ENCODE data around the gene IL17RA.

Gene IL17RA

DNA sequence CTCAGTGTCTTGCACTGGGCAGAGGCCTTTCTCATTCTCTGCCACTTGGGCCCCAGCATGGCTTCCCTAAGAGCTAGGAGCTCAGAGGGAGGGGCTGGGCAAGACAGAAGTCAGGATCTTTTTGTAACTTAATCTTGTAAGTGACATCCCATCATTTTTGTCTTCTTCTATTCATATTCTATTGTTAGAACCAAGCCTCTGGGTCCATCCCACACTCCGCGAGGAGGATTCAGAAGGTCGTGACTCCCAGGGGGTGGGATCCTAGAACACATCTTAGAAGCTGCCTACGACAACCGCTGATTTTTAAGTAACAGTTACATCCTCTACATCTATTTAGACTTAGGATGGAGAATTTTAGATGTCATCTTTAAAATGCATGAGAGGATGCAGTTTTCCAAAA lies 1.5 kb upstream of the IL17RA start:
- DNase-seq (ENCODE audit: low read depth): no peak

DNA sequence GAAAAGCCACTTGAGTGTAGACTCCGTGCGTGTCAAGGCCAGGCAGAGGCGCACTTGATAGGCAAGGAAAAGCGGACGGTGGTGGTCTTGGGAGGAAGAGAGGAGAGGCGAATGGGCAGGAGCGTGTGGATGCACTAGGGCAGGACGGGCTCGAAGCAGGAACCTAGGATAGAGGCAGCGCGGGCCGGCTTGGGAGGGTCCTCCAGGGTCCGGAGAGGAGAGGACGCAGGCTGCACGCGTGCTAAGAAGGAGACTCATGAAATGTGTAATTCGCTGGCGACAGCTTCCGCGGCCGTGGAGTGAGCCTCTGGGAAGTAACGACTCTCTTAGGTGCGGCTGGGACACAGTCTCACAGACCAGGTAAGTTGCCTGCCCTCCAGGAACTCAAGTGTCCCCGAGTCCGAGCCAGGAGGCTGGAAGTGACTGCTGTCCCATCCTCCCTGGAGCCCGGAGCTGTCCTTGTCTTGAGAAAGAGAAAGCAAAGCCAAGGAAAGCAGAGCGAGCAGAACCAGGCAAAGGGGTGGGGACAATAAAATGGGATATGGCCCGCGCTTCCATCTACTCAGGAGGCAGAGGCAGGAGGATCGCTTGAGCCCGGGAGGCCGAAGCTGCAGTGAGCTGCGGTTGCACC lies 874 bp upstream of the IL17RA start:
- DNase-seq (ENCODE audit: low read depth): no peak

DNA sequence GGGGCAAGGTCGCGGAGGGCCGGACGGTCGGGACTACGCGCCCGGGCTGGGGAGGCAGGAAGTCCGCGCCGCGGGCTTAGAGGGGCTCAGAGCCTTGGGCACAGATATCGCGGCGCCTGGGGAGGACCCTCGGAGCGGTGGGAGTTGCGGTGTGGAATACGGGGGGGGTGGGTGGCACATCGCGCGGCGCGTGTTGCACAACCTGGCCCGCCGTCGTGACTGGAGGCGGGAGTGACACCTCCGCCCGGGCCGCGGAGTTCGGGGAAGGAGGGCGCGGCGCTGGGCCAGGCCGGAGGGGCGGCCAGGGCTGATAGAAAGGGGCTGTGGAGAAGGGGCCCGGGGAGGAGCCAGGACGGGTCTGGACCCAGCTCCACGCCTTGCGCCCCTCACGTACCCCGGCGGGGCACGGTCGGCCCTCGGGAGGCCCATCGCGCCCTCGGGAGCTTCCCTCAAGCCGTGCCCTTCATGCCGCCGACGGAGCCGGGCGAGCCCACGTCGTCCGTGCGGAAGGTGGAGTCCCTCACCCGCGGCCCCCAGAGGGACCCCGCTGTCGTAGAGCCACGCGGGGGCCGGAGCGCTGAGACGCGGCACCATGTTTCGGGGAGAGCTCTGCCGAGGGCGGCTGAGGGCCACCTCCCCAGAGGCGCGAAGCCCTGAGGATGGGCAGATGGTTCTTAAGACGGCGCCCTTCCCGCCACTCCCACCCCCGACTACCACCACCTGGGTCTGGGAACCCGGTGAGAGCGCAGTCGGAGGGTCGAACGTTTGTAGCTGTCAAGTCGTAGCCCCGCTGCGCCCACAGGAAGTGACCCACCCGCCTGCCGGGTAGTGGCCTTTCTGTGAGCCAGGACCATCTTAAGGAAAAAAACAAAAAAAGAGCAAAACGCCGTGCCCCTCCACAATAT lies 729 bp downstream of the IL17RA start:
- no peak for DNase-seq (ENCODE audit: low read depth)

DNA sequence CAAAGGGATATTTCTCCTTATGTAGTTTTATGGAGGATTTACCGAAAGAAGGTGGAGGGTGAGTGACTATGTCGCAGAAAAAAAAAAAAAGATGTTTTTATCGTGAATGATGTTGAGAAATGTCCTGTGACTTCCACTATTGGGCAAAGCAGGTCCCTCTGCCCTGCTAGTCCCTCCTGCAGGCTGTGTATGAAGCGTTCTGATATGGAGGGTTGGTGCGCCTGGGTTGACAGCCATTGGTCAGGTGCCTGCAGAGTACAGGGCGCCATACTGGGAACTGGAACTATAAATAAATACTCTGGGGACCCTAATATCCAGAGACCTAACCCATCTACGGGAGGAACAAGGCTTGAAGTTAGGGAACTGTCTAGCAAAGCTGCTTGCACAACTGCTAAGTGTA lies 1.5 kb downstream of the IL17RA start:
- DNase-seq (ENCODE audit: low read depth): no peak

DNA sequence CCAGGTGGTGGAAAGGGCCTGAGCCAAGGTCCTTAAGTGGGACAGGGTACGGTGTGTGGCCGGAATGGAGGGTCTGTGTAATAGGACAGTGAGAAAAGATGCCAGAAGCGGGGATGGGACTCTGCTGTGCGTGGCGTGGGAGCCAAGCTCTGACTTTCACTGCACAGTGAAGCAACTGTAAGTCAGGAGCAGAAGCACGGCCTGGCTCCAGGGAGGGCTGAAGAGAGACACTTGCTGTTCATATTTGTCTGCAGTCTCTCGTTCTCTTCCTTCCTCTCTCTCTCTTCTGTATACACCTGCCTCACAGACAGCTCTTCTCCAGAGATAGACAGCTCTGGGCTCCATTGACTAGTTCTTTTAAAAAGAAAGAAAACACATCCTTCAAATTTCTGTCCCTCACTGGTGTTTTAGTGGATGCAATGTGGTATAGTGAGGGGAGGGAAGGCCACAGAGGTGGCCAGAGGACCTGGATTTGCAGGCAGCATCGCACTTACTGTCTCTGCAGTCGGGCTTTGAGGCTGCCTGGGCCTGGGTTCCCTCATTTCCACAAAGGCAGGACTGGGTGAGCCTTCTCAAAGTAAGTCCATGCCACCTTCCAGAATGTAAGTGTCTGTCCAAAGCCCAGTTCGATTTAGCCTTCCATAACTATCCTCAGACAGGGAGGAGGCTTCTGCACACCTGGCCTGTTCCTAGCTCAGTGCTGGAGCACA lies 2.1 kb downstream of the IL17RA start:
- DNase-seq (ENCODE audit: low read depth): no peak

DNA sequence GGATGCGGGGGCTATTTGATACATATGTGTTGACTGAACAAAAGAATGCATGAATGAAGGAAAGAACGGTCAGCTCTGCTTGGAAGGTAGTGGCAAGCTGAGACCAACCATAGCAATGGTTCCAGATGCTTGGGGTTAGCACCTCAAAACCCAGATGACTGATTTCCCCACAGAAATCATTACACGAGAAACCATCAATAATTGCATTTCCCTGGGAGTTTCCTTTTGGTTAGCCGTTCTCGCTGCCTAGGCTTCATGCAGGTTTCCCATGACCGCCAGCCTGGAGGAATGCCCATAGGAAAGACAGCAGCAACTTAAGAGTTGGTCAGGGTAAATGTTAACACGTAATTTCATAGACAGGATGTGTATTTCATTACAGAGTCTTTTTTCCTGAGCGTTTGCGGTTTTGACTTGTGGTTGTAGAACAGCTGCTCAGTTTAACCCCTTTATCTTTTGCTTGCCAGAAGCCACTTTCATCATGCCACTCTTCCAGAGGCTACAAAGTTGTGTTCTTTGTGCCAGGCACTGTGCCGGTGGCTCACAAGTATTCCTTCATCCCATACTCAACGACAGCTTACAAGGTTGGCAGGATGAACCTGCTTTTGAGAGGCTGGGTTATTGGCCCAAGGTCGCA lies 2.8 kb downstream of the IL17RA start:
- DNase-seq (ENCODE audit: low read depth): no peak

DNA sequence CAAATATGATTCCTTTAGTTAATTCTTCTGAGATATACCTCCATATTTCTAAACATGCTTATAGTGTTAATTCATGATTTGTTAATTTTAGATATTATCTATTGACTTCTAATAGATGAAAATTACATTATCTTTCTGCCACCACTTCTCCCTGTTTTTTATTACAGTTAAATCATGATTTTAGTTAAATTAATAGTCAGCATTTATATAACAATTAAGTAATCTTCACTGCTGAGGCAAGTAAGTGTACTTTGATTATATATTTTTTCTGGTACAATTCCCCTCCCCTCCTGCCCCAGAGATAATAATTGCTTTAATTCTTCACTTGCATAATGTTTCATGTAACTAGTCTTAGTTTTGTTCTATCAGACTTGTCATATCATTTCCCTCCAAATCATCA lies 5.8 kb downstream of the IL17RA start:
- no peak for DNase-seq (ENCODE audit: low read depth)

DNA sequence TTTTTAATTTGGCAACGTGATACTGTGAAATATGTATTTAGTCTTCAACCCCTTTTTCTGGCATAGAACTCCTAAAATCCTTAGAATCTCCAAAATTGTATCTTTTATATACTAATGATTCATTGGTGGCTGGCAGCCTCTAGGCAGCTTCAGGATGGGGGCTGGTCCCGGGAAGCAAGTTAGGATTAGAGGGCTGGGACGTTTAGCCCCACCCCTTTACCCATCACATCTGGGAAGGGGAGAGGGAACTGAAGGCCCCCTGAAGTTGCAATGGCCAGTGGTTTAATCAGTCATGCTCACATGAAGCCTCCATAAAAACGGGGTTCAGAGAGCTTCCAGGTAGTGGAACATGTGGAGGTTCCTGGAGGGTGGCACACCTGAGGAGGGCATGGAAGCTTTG lies 7.1 kb downstream of the IL17RA start:
- DNase-seq (ENCODE audit: low read depth): no peak

DNA sequence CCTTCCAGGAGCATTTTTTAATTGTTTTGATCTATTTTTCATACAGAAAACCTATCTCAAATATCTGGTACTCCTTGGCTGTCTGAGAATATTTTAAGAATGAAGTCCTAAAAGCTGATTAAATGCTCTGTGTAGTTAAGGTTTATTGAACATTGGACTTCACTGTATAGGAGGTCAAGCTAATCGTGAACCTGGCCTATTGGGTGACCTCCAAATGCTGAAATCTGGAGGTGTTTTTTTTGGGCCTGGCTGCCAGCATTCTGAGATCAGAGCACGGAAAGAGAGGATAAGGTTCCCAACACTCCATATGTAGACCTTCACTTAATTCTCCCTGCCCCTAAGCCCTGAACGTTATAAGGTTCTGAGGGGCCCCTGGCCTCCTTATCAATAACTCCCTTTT lies 8.3 kb downstream of the IL17RA start:
- no peak for DNase-seq (ENCODE audit: low read depth)

DNA sequence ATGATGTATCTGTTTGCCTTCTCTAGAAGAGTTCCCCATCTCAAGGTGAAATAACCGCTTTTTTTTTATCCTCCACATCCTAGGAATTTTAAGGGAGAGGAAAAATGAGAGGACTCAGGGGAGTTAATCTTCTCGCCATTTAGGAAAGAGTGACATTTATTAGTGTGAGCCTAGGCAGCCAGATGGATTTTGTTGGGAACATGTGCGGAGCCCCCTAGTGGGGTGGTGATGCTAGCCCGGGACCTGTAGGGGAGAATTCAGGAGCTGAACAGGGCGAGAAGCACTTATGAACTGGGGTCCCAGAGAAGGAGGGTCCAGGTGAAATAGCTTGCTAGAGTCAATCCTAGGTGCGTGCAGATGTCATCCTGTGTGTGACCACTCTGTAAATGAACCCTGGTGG lies 10.7 kb downstream of the IL17RA start:
- DNase-seq (ENCODE audit: low read depth): no peak

DNA sequence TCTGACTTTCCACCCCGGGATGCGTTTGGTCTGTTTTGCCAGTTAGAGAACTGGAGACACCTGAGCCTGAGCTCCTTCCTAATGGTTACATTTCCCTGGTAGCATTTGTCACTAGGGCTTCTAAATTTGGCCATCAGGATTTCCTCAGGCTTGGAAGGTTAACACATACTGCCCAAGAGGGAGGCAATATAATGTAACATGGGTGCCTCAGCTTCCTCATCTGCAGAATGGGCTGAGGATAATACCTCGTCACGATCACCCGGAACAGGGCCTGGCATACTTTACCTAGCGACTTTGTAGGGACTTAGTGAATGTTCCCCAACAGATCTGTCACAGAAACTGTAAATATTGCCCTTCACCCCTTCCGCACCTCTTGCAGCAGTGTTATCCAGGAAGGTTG lies 11.3 kb downstream of the IL17RA start:
- no peak for DNase-seq (ENCODE audit: low read depth)

DNA sequence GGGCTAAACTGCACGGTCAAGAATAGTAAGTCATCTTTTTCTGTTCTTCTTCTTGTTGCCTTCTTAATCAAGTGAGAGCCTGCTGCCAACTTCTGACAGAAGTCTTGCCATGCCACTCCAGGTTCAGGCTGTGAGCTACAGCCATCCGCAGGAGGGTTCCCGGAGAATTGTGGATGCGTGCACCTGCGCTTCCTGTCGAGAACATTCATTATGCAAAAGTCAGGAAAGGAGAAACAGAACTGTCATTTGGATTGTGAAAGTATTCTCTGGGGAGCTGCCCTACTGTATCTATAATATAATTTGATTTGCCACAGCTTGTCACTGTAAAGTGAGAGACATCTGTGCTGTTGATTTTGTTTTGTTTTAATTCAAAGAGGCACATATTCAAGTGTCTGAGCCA lies 12.3 kb downstream of the IL17RA start:
- no peak for DNase-seq (ENCODE audit: low read depth)

DNA sequence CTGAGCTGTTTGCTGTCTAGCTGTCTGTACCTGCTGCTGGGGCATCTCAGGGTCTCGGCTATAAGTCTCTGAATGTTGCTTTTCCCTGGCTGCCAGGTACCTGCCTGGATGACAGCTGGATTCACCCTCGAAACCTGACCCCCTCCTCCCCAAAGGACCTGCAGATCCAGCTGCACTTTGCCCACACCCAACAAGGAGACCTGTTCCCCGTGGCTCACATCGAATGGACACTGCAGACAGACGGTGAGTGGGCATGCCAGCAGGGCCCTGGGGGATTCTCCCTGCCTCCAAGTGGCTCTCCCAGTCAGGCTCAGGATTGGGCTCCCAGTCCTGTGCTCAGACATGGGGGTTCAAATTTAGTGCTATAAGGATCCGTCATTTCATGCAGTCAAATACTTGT lies 12.9 kb downstream of the IL17RA start:
- DNase-seq (ENCODE audit: low read depth): no peak

DNA sequence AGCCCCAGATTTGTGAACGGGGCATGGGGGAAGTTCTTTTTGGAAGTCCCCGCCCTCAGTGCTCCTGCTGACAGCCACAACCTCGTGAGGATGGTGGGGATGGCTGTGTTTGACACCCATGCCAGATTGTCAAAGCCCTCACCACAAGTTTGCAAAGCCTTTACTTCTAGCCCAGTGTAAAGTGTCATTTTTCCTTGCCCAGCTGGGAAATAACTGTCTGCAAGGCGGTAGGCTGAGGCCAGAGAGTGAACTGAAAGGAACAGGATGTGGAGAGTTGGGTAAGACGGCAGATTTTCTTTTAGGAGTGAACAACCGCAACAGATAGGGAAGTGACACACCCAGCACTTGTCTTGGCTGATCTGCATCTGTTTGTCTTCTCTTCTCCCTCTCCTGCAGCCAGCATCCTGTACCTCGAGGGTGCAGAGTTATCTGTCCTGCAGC lies 13.6 kb downstream of the IL17RA start:
- DNase-seq (ENCODE audit: low read depth): no peak

DNA sequence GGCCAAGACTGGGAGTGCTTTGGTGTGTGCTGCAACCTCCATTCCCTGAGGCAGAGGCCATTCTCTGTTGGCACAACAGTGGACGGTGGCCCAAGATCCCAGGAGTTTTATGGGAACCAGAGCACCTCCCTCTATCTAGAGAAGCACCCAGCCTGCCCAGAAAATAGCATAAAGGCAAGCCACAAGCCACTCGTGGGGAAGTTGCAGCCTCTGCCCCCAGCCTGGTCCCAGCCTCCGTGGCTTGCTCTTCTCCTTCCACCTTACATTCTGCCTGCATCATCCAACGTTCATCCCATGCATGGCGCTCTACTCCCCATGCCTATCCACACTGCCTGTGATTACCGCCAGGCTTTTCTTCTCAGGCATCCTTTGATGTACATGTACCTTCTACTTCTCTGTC lies 15.8 kb downstream of the IL17RA start:
- no peak for DNase-seq (ENCODE audit: low read depth)

DNA sequence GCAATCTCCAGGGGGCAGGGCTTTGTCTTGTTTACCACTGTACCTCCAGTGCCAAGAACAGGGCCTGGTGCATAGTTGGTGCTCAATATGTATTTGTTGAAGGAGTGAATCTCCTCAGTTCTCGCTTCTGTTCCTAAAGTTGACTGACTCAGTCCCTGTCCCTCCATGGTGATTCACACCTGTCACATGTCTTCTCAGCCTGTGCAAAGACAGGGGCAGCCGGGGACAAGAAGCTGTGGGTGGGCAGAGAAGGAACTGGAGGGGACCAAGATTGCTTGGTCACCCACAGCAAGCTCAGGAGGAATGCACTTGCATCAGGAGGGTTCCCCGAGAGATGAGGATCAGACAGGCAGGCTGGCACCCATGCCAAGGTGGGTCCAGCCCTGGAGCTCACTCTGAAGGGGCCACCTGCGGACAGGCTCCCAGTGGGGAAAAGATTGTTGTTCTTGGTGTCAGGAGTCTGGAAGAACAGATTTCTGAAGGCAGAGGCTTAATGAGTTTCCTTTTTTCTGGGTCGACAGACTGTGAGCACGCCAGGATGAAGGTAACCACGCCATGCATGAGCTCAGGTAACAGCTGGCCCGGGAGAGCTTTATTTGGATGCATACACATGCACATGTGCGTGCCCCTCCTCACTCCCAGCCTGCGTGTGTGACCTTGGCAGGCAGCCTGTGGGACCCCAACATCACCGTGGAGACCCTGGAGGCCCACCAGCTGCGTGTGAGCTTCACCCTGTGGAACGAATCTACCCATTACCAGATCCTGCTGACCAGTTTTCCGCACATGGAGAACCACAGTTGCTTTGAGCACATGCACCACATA lies 16.9 kb downstream of the IL17RA start:
- no peak for DNase-seq (ENCODE audit: low read depth)

DNA sequence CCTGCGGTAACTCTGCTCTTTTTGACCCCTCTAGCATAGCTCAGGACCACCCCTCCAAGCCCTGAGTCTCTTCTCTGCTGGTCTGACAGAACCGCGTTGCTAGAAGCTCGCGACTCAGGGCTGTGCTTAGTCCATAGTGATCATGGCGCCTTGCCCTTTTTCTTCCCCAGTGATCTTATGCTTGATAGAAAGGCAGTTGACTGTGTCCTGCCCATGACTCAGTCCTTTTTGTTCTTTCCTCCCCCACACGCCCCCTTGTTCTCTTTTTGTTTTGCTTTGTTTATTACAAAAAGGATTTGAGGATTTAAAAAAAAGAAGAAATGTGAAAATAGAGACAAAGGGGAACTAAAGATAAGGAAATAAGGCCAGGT lies 17.5 kb downstream of the IL17RA start:
- no peak for DNase-seq (ENCODE audit: low read depth)

DNA sequence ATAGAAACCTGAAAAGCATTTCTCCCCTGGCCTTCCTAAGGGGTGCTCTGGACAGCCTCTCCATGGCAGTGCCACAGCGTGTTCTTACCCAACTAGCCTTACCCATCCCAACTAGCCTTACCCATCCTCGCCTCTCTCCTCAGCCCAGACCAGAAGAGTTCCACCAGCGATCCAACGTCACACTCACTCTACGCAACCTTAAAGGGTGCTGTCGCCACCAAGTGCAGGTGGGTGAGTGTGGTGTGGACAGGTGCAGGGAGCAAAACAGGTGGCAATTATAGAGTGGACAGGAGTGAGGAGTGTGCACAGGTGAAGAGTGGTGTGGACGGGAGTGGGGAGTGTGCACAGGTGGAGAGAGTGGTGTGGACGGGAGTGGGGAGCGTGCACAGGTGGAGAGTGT lies 18.6 kb downstream of the IL17RA start:
- DNase-seq (ENCODE audit: low read depth): no peak

DNA sequence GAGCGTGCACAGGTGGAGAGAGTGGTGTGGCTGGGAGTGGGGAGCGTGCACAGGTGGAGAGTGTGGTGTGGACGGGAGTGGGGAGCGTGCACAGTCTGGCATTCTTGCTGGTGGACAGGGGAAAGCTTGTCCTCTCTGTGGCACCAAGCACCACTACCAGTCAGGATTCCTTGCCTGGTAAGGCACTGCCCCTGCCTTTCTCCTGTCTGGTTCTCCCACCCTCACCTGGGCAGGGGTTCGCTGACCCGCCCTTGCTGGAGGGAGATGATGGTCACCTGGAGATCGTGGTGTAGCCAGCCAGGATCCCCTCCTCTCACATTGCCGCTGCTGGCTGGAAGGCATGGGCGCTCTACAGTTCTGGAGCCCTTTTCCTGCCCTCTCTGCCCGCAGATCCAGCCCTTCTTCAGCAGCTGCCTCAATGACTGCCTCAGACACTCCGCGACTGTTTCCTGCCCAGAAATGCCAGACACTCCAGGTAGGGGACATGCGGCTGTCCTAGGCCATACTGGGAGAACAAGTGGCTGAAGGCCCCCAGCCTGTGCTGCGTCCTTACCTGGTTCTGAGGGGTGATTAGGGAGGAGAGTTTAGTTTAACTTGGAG lies 19.6 kb downstream of the IL17RA start:
- no peak for DNase-seq (ENCODE audit: low read depth)

DNA sequence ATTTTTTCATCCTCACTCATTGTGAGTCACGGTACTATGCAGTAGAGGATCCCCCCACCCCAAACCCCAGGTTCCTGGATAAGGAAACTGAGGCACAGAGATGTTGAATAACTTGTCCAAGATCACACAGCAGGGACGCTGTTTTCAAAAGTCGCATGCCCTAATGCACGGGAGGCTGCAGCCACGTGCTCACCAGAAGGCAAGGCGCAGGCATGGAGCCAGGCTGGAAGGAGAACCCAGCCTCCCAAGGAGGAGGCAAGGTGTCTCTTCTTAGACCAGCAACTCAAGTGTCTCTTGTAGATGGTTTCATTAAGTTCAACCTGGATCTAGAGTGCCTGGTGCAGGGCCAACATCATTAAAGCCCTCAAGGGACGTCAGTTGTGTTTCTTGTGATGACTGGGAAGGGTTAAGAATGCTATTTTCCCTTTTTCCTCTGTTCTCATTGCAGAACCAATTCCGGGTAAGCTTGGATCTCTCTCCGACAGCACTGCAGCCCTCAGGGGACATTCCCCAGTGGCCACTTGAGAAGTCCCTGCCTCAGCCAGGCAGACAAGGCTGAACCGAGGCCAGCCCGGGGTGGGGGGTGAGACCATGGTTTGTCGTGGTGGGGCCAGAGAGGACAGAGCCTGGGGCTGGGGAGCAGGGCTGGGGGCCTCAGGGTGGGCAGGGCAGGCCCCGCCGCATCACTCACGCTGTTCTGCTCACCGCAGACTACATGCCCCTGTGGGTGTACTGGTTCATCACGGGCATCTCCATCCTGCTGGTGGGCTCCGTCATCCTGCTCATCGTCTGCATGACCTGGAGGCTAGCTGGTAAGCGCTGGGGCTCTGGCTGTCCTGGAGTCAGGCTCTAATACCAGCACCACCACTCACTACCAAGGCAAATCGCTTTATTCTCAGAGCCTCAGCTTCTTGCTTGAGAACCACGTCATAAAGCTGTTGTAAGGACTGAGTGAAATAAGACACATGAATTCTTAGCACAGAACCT lies 20.6 kb downstream of the IL17RA start:
- DNase-seq (ENCODE audit: low read depth): no peak

All from HS-27A (cell line).